ENCODE results near the gene CLDND1. TPM values are rescaled to one million over a fixed set of nuclear protein-coding genes. Genes with fewer than 3 reads are reported as not detected.

Gene CLDND1
- total RNA-seq, 1 experiment from 2014 or later: 74.5 TPM

- BruUV-seq (replicated peaks): no TSS peak
- TF ChIP-seq CTCF (IDR thresholded peaks at IDR 0.05; ENCODE audit: unreplicated experiment): no peak
- Mint-ChIP-seq H3K9me3 (ENCODE audit: low read depth, unreplicated experiment) (no peaks in the 10 kb centered on the region), H3K27ac (ENCODE audit: unreplicated experiment) (no peak overlapping the region), H3K4me1 (ENCODE audit: low read depth, unreplicated experiment) (no peaks in the 10 kb centered on the region), H3K4me3 (ENCODE audit: low read depth, unreplicated experiment) (no peak overlapping the region), H3K27me3 (ENCODE audit: unreplicated experiment) (no peaks in the 10 kb centered on the region), H3K36me3 (ENCODE audit: insufficient read depth, unreplicated experiment) (no peaks in the 10 kb centered on the region)
- CTCF ChIA-PET: no interaction called here
- DNase-seq: no peak
- intact Hi-C loops (cut with micrococcal nuclease; ENCODE audit: unreplicated experiment): no loop called here
Observed at GRCh38 chr3:98553021-98553563, 30.4 kb upstream of the CLDND1 start.

- no peak for DNase-seq
- no peaks in the 10 kb centered on the region for H3K9me3 Mint-ChIP-seq (ENCODE audit: low read depth, unreplicated experiment)
- CTCF ChIA-PET: no interaction called here
- no peaks in the 10 kb centered on the region for H3K4me1 Mint-ChIP-seq (ENCODE audit: low read depth, unreplicated experiment)
- no peak for TF ChIP-seq CTCF (IDR thresholded peaks at IDR 0.05; ENCODE audit: unreplicated experiment)
- H3K27me3 Mint-ChIP-seq (ENCODE audit: unreplicated experiment): no peaks in the 10 kb centered on the region
- no TSS peak for BruUV-seq (replicated peaks)
- H3K4me3 Mint-ChIP-seq (ENCODE audit: low read depth, unreplicated experiment): no peak overlapping the region
- H3K27ac Mint-ChIP-seq (ENCODE audit: unreplicated experiment): no peak overlapping the region
- intact Hi-C loops (cut with micrococcal nuclease; ENCODE audit: unreplicated experiment): no loop called here
- no peaks in the 10 kb centered on the region for H3K36me3 Mint-ChIP-seq (ENCODE audit: insufficient read depth, unreplicated experiment)
Observed at GRCh38 chr3:98552232-98553020, 29.7 kb upstream of the CLDND1 start.

GRCh38 chr3:98551754-98552153 is 29.1 kb upstream of the CLDND1 start:
- Mint-ChIP-seq H3K4me1 (ENCODE audit: low read depth, unreplicated experiment) (no peaks in the 10 kb centered on the region), H3K4me3 (ENCODE audit: low read depth, unreplicated experiment) (no peak overlapping the region), H3K36me3 (ENCODE audit: insufficient read depth, unreplicated experiment) (no peaks in the 10 kb centered on the region), H3K27ac (ENCODE audit: unreplicated experiment) (no peak overlapping the region), H3K27me3 (ENCODE audit: unreplicated experiment) (no peaks in the 10 kb centered on the region), H3K9me3 (ENCODE audit: low read depth, unreplicated experiment) (no peaks in the 10 kb centered on the region)
- no peak for DNase-seq
- CTCF ChIA-PET: no interaction called here
- no TSS peak for BruUV-seq (replicated peaks)
- no peak for TF ChIP-seq CTCF (IDR thresholded peaks at IDR 0.05; ENCODE audit: unreplicated experiment)
- intact Hi-C loops (cut with micrococcal nuclease; ENCODE audit: unreplicated experiment): no loop called here

- H3K27ac Mint-ChIP-seq (ENCODE audit: unreplicated experiment): no peak overlapping the region
- no peak for DNase-seq
- H3K4me1 Mint-ChIP-seq (ENCODE audit: low read depth, unreplicated experiment): no peaks in the 10 kb centered on the region
- BruUV-seq (replicated peaks): no TSS peak
- no peak overlapping the region for H3K4me3 Mint-ChIP-seq (ENCODE audit: low read depth, unreplicated experiment)
- no peak for TF ChIP-seq CTCF (IDR thresholded peaks at IDR 0.05; ENCODE audit: unreplicated experiment)
- no peaks in the 10 kb centered on the region for H3K27me3 Mint-ChIP-seq (ENCODE audit: unreplicated experiment)
- H3K36me3 Mint-ChIP-seq (ENCODE audit: insufficient read depth, unreplicated experiment): no peaks in the 10 kb centered on the region
- no peaks in the 10 kb centered on the region for H3K9me3 Mint-ChIP-seq (ENCODE audit: low read depth, unreplicated experiment)
- intact Hi-C loops (cut with micrococcal nuclease; ENCODE audit: unreplicated experiment): no loop called here
- CTCF ChIA-PET: interaction anchor here (0.7 to 1.2 kb wide), 2 partner anchors 10 to 21 kb away, joined by 3 read pairs; no protein-coding TSS in a partner anchor
Observed at GRCh38 chr3:98551236-98551635, 28.5 kb upstream of the CLDND1 start.
